ENCODE results near the gene ECI1. TPM values are rescaled to one million over a fixed set of nuclear protein-coding genes. Genes with fewer than 3 reads are reported as not detected.
"Not testable (repeated sequence)": the region's sequence is repeated elsewhere in the genome, so short reads cannot be mapped to it uniquely, and the experiment has no call there.

Gene ECI1
- total RNA-seq, 1 experiment from 2014 or later = 157 TPM

- ChIA-PET CTCF (interaction anchor here (1.3 to 1.5 kb wide), 2 partner anchors 44 to 73 kb away, joined by 3 to 4 read pairs; no protein-coding TSS in a partner anchor), POLR2A (interaction anchor here (0.9 to 1.5 kb wide), 4 partner anchors 10 to 53 kb away, joined by 3 to 5 read pairs (median 4); partner anchors contain the start of genes ECI1 and PGP)
- Mint-ChIP-seq H3K36me3 (ENCODE audit: insufficient read depth, unreplicated experiment) (peaks cover 64% of the 10 kb centered on the region), H3K27me3 (ENCODE audit: insufficient read depth, unreplicated experiment) (no peaks in the 10 kb centered on the region), H3K4me3 (ENCODE audit: unreplicated experiment) (peak within 1 kb of the TSS; percentile 96), H3K9me3 (ENCODE audit: unreplicated experiment) (no peaks in the 10 kb centered on the region), H3K27ac (ENCODE audit: unreplicated experiment) (peak within 1 kb of the TSS; percentile 99), H3K4me1 (ENCODE audit: low read depth, unreplicated experiment) (peaks cover 13% of the 10 kb centered on the region)
- intact Hi-C loops (cut with micrococcal nuclease; ENCODE audit: unreplicated experiment) = loop anchor here (10.0 kb wide), 1 partner anchor 157 kb away; the partner anchor contains the start of gene CCNF
- Histone ChIP-seq H3K4me3 (ENCODE audit: low read depth, low read length) (peak within 1 kb of the TSS; percentile 79), H3K4me1 (peaks cover 6% of the 10 kb centered on the region; the same call in 1 of the 2 replicates), H3K9me3 (no peaks in the 10 kb centered on the region), H3K27me3 (replicated peaks; ENCODE audit: control insufficient read depth, insufficient read depth, low read length) (no peaks in the 10 kb centered on the region), H3K36me3 (ENCODE audit: control insufficient read depth, insufficient read depth, low read length) (peaks cover 1% of the 10 kb centered on the region; the same call in 1 of the 2 replicates)
- TF ChIP-seq CTCF (IDR thresholded peaks at IDR 0.05; ENCODE audit: insufficient read depth in 1 of 2, low read depth in 1 of 2, low read length in 1 of 2, severe bottlenecking in 1 of 2, unreplicated experiment in 1 of 2) = no peak
- peak; percentile 91 to 94 for DNase-seq
- no TSS peak for BruUV-seq (replicated peaks)
Observed at GRCh38 chr16:2267913-2268666, 16.7 kb upstream of the ECI1 start, which contains the start of gene RNPS1. Gene RNPS1, minus strand, starts transcription at chr16:2268126. Its CDS starts 3,483 bp downstream, at chr16:2264643.

GRCh38 chr16:2267505-2267912, 16.1 kb upstream of the ECI1 start:
- H3K27me3 Mint-ChIP-seq (ENCODE audit: insufficient read depth, unreplicated experiment); POLR2A ChIA-PET; H3K4me1 ChIP-seq; BruUV-seq (replicated peaks); H3K9me3 ChIP-seq; CTCF ChIA-PET; H3K36me3 ChIP-seq (ENCODE audit: control insufficient read depth, insufficient read depth, low read length); H3K9me3 Mint-ChIP-seq (ENCODE audit: unreplicated experiment); H3K27me3 ChIP-seq (replicated peaks; ENCODE audit: control insufficient read depth, insufficient read depth, low read length); DNase-seq: not testable (repeated sequence)
- H3K4me3 Mint-ChIP-seq (ENCODE audit: unreplicated experiment) = peak overlapping the region; percentile 96
- peak overlapping the region; percentile 99 for H3K27ac Mint-ChIP-seq (ENCODE audit: unreplicated experiment)
- peaks cover 13% of the 10 kb centered on the region for H3K4me1 Mint-ChIP-seq (ENCODE audit: low read depth, unreplicated experiment)
- peaks cover 69% of the 10 kb centered on the region for H3K36me3 Mint-ChIP-seq (ENCODE audit: insufficient read depth, unreplicated experiment)
- intact Hi-C loops (cut with micrococcal nuclease; ENCODE audit: unreplicated experiment) = loop anchor here (10.0 kb wide), 1 partner anchor 157 kb away; the partner anchor contains the start of gene CCNF
- peak overlapping the region; percentile 79 for H3K4me3 ChIP-seq (ENCODE audit: low read depth, low read length)

GRCh38 chr16:2266887-2267286, 15.5 kb upstream of the ECI1 start:
- DNase-seq; H3K9me3 Mint-ChIP-seq (ENCODE audit: unreplicated experiment); H3K27me3 Mint-ChIP-seq (ENCODE audit: insufficient read depth, unreplicated experiment); H3K4me1 ChIP-seq; BruUV-seq (replicated peaks); H3K27me3 ChIP-seq (replicated peaks; ENCODE audit: control insufficient read depth, insufficient read depth, low read length); CTCF ChIA-PET; H3K9me3 ChIP-seq; H3K36me3 ChIP-seq (ENCODE audit: control insufficient read depth, insufficient read depth, low read length); POLR2A ChIA-PET: not testable (repeated sequence)
- Mint-ChIP-seq H3K4me1 (ENCODE audit: low read depth, unreplicated experiment) (peaks cover 13% of the 10 kb centered on the region), H3K27ac (ENCODE audit: unreplicated experiment) (peak overlapping the region; percentile 99), H3K4me3 (ENCODE audit: unreplicated experiment) (peak overlapping the region; percentile 96), H3K36me3 (ENCODE audit: insufficient read depth, unreplicated experiment) (peaks cover 76% of the 10 kb centered on the region)
- intact Hi-C loops (cut with micrococcal nuclease; ENCODE audit: unreplicated experiment) = loop anchor here (10.0 kb wide), 1 partner anchor 158 kb away; the partner anchor contains the start of gene CCNF
- H3K4me3 ChIP-seq (ENCODE audit: low read depth, low read length) = peak overlapping the region; percentile 79

GRCh38 chr16:2263026-2263425, 11.6 kb upstream of the ECI1 start:
- not testable (repeated sequence) for H3K27me3 ChIP-seq (replicated peaks; ENCODE audit: control insufficient read depth, insufficient read depth, low read length); H3K27me3 Mint-ChIP-seq (ENCODE audit: insufficient read depth, unreplicated experiment); H3K4me1 Mint-ChIP-seq (ENCODE audit: low read depth, unreplicated experiment); H3K9me3 Mint-ChIP-seq (ENCODE audit: unreplicated experiment); H3K36me3 ChIP-seq (ENCODE audit: control insufficient read depth, insufficient read depth, low read length); H3K9me3 ChIP-seq; H3K4me3 ChIP-seq (ENCODE audit: low read depth, low read length); H3K27ac Mint-ChIP-seq (ENCODE audit: unreplicated experiment); DNase-seq; H3K4me1 ChIP-seq; BruUV-seq (replicated peaks); H3K4me3 Mint-ChIP-seq (ENCODE audit: unreplicated experiment)
- intact Hi-C loops (cut with micrococcal nuclease; ENCODE audit: unreplicated experiment) = loop anchor here (10.0 kb wide), 1 partner anchor 162 kb away; the partner anchor contains the start of gene CCNF
- CTCF ChIA-PET = interaction anchor here (1.2 kb wide), 1 partner anchor 12 kb away, joined by 3 read pairs; the partner anchor contains the start of gene ECI1
- POLR2A ChIA-PET = interaction anchor here (1.1 kb wide), 1 partner anchor 11 kb away, joined by 4 read pairs; the partner anchor contains the start of gene ECI1
- H3K36me3 Mint-ChIP-seq (ENCODE audit: insufficient read depth, unreplicated experiment) = peaks cover 95% of the 10 kb centered on the region
